Measurements from ENCODE around the gene OBSL1. TPM values are rescaled to one million over a fixed set of nuclear protein-coding genes. Genes with fewer than 3 reads are reported as not detected.

OBSL1 gene
- polyA plus RNA-seq, 3 donors: 0.09 TPM; not detected in 2

GRCh38 chr2:219619235-219619634, 47.9 kb upstream of the OBSL1 start:
- intact Hi-C loops (cut with micrococcal nuclease): loop anchor here in 1 of 2 donors (10.0 kb wide), 1 partner anchor 194 kb away; no protein-coding TSS in a partner anchor
- Histone ChIP-seq H3K79me2 (ENCODE audit: insufficient read depth, low read length) (no peaks in the 10 kb centered on the region), H3K4me1 (ENCODE audit: control insufficient read depth in 1 of 2, insufficient read depth in 2 of 2, low read length in 2 of 2) (no peaks in the 10 kb centered on the region), H3K4me3 (replicated peaks in 1 of 3; ENCODE audit: low read depth in 2 of 3, low read length in 3 of 3) (no peak overlapping the region), H3K36me3 (replicated peaks in 1 of 2; ENCODE audit: control insufficient read depth in 1 of 2, insufficient read depth in 2 of 2, low read length in 2 of 2) (peaks cover 23 to 30% of the 10 kb centered on the region in 2 donors), H3K4me2 (replicated peaks; ENCODE audit: extremely low read depth, low read length, poor library complexity, severe bottlenecking) (no peak overlapping the region), H2AFZ (ENCODE audit: insufficient read depth, low read depth, low read length, poor library complexity, severe bottlenecking) (no peak overlapping the region), H4K20me1 (ENCODE audit: insufficient read depth, low read length) (no peaks in the 10 kb centered on the region), H3K9me3 (replicated peaks in 1 of 2; ENCODE audit: control insufficient read depth in 1 of 2, insufficient read depth in 1 of 2, low read length in 2 of 2) (no peaks in the 10 kb centered on the region), H3K27ac (ENCODE audit: low read depth in 1 of 2, low read length in 2 of 2) (no peak overlapping the region), H3K9ac (ENCODE audit: insufficient read depth, low read length, poor library complexity, severe bottlenecking) (no peak overlapping the region), H3K27me3 (ENCODE audit: control insufficient read depth in 2 of 2, insufficient read depth in 2 of 2, low read length in 2 of 2) (peaks cover 0 to 8% of the 10 kb centered on the region in 2 donors)
- no peak for TF ChIP-seq CTCF (IDR thresholded peaks at IDR 0.05)
- Mint-ChIP-seq H3K36me3 (peaks cover 28% of the 10 kb centered on the region in 2 donors), H3K27ac (no peak overlapping the region), H3K4me3 (no peak overlapping the region), H3K9me3 (no peaks in the 10 kb centered on the region), H3K4me1 (peaks cover 4% of the 10 kb centered on the region), H3K27me3 (ENCODE audit: low read depth in 3 of 3) (peaks cover 7 to 13% (median 8%) of the 10 kb centered on the region in 3 donors)
- no peak for DNase-seq
- 67% methylated on average over 1 of the region's 4 CpGs for WGBS (ENCODE audit: insufficient coverage)

- Histone ChIP-seq H3K27me3 (ENCODE audit: control insufficient read depth in 2 of 2, insufficient read depth in 2 of 2, low read length in 2 of 2) (peaks cover 0 to 4% of the 10 kb centered on the region in 2 donors), H3K9ac (ENCODE audit: insufficient read depth, low read length, poor library complexity, severe bottlenecking) (no peak overlapping the region), H2AFZ (ENCODE audit: insufficient read depth, low read depth, low read length, poor library complexity, severe bottlenecking) (no peak overlapping the region), H3K9me3 (replicated peaks in 1 of 2; ENCODE audit: control insufficient read depth in 1 of 2, insufficient read depth in 1 of 2, low read length in 2 of 2) (no peaks in the 10 kb centered on the region), H3K36me3 (replicated peaks in 1 of 2; ENCODE audit: control insufficient read depth in 1 of 2, insufficient read depth in 2 of 2, low read length in 2 of 2) (peaks cover 28 to 35% of the 10 kb centered on the region in 2 donors), H3K4me3 (replicated peaks in 1 of 3; ENCODE audit: low read depth in 2 of 3, low read length in 3 of 3) (no peak overlapping the region), H3K4me2 (replicated peaks; ENCODE audit: extremely low read depth, low read length, poor library complexity, severe bottlenecking) (no peak overlapping the region), H3K27ac (ENCODE audit: low read depth in 1 of 2, low read length in 2 of 2) (no peak overlapping the region), H3K79me2 (ENCODE audit: insufficient read depth, low read length) (no peaks in the 10 kb centered on the region), H3K4me1 (ENCODE audit: control insufficient read depth in 1 of 2, insufficient read depth in 2 of 2, low read length in 2 of 2) (no peaks in the 10 kb centered on the region), H4K20me1 (ENCODE audit: insufficient read depth, low read length) (no peaks in the 10 kb centered on the region)
- WGBS (ENCODE audit: insufficient coverage): 100% methylated on average over 1 of the region's 3 CpGs
- Mint-ChIP-seq H3K27me3 (ENCODE audit: low read depth in 3 of 3) (peaks cover 7 to 10% (median 7%) of the 10 kb centered on the region in 3 donors), H3K36me3 (peaks cover 33% of the 10 kb centered on the region in 2 donors), H3K4me1 (peaks cover 4% of the 10 kb centered on the region), H3K27ac (no peak overlapping the region), H3K4me3 (no peak overlapping the region), H3K9me3 (no peaks in the 10 kb centered on the region)
- intact Hi-C loops (cut with micrococcal nuclease): loop anchor here in 1 of 2 donors (10.0 kb wide), 1 partner anchor 194 kb away; no protein-coding TSS in a partner anchor
- no peak for DNase-seq
- no peak for TF ChIP-seq CTCF (IDR thresholded peaks at IDR 0.05)
Measured at GRCh38 chr2:219618733-219619122, 47.4 kb upstream of the OBSL1 start.

Measured in CD14-positive monocyte (primary cell).